GM18517 (cell line): Measurements from ENCODE around the gene HSPA4.
"Not testable (repeated sequence)": the region's sequence is repeated elsewhere in the genome, so short reads cannot be mapped to it uniquely, and the experiment has no call there.

Experiments used
- ATAC-seq: cut with Tn5 transposase; IDR thresholded peaks from one replicate; pipeline ENCODE4 v1.9.1; 2021; ENCODE audit warnings: mild to moderate bottlenecking, moderate library complexity; ENCODE audit not compliant: unreplicated experiment

The HSPA4 gene

DNA sequence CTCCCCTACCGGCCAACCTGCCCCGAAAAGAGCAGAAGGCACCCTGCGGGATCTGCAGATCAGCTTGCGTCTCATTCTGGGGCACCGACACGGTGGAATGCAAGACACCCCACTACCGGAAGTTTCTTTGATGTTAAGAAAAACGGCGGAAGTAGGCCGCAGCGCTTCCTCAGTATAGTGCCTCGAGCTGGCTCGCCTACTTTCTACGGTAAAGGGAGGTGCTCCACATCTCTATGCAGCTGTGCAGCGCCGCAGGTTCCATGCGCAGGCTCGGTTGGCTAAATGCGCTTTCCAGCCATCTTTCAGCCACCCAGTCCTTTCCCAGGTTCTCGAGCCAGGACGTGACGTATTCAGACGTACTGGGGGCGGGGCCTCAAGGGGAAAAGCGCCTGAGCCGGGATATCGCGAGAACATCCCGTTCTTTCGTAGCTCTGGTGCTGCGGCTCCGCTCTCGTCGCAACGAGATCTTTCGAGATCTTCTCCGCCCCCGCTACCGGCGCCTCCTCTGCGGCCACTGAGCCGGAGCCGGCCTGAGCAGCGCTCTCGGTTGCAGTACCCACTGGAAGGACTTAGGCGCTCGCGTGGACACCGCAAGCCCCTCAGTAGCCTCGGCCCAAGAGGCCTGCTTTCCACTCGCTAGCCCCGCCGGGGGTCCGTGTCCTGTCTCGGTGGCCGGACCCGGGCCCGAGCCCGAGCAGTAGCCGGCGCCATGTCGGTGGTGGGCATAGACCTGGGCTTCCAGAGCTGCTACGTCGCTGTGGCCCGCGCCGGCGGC, at the start of gene HSPA4:
Gene HSPA4, plus strand, starts transcription at position 472 of the 775 bp plus-strand sequence. Its CDS starts 238 bp downstream, at position 710.
- ATAC-seq = peak; percentile 77

DNA sequence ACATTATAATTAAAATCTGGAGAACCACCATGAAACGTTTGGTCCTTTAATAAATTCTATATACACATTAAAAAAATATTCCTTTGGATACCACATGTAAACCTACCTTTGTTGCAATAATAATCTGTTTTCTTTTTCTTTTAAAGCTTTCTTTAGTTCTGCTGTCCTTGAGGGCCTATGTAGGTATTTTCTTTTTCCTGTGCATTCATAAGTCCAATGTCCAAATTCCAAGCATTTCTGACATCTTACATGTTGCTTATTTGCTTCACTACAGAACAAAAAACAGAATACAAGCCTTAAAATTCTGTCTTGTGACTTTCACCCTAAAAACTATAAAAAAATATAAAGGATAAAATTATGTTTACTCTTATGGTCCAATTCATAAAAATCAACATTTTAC, 45.2 kb upstream of the HSPA4 start:
- ATAC-seq = no peak

DNA sequence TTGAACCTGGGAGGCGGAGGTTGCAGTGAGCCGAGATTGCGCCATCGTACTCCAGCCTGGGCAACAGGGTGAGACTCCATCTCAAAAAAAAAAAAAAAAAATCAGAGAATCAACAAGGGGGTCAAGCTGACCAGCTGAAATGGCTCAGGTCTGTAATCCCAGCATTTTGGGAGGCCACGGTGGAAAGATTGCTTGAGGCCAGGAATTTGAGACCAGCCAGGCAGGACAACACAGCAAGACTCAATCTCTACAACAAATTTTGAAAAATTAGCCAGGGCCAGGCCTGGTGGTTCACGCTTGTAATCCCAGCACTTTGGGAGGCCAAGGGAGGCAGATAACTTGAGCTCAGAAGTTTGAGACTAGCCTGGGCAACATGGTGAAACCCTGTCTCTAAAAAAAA, 43.4 kb upstream of the HSPA4 start:
- not testable (repeated sequence) for ATAC-seq

DNA sequence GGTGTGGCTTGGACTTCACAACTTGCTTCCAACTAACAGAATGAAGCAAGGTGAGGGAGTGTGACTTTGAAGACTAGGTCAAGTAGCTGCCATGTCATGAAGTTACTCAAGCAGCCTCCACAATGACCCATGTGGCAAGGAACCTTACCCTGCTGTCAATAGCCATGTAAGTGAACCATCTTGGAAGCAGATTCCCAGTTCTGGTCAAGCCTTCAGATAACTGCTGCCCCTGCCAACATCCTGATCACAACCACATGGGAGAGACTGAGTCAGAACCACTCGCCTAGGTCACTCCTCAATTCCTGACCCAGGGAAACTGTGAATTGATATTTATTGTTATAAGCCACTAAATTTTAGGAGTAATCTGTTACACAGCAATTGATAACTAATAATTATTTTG, 36.3 kb upstream of the HSPA4 start:
- no peak for ATAC-seq

DNA sequence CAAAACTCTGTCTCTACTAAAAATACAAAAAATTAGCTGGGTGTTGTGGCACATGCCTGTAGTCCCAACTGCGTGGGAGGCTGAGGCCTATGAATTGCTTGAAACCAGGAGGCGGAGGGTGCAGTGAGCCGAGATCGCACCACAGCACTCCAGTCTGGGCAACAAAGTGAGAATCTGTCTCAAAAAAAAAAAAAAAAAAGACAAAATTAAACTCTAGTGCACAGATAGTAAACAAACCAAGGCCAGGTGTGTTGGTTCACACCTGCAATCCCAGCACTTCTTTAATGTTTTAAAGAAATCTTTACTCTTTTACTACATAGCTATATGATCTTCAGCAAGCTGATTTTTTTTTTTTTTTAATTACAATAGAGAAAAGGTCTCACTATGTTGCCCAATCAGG, 33.8 kb upstream of the HSPA4 start:
- no peak for ATAC-seq

DNA sequence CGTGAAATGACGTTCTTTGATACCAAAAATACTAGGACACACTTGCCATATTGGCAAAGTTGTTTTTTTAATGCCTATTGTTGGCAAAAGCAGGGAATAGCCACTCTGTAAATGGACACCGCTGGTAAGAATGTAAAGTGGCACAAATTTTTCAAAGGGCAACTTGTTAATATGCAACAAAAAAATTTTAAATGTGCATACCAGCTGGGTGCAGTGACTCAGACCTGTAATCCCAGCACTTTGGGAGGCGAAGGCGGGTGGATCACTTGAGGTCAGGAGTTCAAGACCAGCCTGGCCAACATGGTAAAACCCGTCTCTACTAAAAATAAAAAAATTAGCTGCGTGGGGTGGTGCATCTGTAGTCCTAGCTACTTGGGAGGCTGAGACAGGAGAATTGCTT, 32.3 kb upstream of the HSPA4 start:
- not testable (repeated sequence) for ATAC-seq

DNA sequence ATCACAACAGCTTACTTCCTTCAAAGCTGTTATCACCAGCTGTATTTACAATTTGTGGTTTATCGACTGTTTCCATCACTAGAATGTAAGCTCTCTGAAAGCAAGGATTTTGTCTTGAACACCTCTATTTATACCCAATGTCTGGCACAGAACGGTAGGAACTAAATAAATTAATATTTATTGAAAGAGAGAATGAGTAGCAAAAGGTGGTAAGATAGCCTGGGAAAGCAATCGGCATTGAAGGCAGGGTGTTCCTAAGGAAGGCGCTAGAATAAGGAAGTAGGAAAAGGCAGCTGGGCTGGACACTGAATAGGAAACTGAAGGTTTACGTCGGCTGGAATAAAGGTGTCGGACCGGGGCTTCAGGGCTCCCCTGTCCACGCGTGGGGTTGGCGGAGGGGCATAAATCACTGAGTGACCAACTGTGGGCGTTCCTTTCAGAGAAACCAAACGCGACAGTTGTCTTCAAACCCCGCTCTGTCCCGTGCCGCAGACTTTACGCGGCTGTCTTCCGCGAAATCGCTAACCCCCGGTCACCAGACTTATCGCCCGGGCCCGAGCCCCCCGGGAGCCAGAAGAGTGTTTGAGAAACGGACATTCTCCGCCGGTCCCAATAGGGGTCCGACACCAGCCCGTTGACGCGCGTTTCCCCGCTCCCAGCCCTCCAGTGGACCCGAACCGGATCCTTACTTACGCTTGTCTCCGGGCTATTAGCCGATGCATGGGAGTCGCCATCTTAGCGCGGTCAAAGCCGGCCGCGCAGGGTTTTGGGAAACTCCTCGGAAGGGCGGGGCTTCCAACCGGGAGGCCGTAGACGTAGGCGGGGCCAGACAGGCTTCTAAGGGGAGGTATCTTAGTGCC, 25.8 kb upstream of the HSPA4 start, which contains the start of gene ZCCHC10:
Gene ZCCHC10, minus strand, starts transcription at position 746 of the 860 bp plus-strand sequence. Its CDS starts 12 bp downstream, at position 734.
- peak; percentile 84 for ATAC-seq

DNA sequence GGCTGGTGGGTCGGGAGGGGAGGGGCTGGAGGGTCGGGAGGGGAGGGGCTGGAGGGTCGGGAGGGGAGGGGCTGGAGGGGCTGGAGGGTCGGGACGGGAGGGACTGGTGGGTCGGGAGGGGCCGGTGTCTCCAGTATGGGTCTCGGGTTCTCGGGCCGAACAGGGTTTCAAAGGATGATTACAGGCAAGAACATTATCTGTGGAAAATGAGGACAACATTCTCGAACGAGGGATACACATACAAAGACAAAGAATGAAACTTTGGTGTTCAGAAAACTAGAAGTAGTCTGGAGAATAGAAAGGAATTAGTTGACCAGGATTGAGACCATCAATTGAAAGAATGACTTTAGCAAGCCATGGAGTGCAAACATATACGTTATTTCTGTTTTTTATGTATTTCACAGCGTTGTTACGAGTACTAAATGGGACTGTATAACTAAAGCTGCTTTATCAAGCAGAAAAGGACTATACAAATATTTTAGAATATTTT, 25.1 kb upstream of the HSPA4 start:
- ATAC-seq = no peak

DNA sequence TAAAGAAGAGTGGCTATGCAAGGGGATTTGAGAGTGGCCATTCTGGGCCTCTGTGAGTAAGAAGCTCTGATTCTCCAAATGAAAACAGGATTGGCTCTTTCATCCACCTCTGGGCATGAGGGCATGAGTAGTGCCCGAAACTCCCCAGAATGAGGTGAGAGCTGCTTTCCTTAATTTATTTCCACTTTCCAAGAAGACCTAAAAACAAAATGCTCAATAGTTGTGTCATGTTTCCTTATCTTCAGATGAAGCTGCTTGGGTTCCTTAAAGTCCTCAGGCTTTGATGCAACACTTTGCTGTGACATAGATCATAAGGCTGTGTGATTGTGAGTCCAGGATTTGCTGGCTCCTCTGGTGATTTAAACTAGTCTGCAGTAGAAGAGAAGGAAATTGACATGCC, 22.4 kb upstream of the HSPA4 start:
- no peak for ATAC-seq

DNA sequence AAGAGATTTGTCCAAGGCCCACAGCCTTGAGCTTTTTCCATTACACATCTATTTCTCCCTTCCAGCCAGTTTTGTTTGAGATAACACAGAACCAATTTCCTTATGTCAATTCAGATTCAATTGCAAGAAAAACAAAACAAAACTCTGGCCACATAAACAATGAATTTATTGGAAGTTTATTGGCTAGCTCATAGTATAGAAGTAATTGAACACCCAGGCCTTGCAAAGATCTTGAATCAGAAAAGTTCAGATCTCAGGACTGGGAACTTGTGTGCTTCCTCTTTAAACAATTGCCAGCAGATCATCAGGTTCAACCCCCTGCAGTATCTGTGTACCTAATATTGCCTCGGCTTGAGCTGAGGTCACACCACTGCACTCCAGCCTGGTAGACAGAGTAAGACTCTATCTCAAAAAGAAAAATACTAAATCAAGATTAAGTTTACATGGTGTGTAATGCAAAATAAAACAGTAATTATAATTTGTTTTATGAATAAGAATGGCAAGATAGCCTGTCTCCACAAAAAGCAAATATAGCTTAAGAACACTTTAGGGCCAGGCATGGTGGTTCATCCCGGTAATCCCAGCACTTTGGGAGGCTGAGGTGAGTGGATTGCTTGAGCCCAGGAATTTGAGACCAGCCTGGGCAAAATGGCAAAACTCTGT, 21.3 kb upstream of the HSPA4 start:
- ATAC-seq = no peak

DNA sequence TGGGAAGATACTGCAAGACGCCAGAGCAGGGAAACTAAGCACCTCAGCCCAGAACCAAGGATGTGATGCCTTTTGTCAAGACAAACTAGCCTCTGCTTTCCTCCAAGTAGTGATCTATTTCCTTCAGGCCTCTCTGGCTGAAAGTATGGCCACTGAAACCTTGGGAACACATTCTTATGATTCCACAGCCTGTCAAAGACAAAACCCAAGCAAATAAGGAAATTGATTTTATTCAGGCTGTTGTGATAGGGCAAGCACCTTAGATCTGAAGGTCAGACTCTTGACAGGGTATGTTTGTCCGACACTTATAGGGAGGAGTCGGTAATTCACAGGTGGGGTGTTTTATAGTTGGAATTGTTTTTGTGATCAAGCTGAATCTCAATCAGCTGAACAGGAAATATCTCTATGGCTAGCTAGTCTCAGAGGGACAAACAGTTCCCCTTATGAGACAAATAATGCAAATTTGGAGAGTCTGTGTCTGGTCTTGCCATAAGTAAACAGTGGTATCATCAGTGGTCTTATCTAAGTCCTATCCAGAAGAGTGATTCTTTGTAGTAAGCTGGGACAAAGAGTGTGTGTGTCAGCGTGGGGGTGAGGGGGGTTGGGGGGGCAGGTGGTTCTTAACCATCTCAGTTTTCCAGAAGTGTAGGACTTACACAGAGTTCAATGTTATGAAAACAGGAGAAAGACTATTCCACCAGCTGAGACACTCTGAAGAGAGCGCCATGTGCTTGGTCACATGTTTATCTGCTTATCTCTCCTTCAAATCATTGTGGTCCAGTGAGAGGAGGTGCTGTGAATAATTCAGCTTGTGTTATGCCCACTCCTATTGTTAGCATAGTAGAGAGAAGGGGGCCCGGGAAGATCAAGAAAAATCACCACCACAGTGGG, 18.7 kb upstream of the HSPA4 start:
- peak; percentile 53 for ATAC-seq

DNA sequence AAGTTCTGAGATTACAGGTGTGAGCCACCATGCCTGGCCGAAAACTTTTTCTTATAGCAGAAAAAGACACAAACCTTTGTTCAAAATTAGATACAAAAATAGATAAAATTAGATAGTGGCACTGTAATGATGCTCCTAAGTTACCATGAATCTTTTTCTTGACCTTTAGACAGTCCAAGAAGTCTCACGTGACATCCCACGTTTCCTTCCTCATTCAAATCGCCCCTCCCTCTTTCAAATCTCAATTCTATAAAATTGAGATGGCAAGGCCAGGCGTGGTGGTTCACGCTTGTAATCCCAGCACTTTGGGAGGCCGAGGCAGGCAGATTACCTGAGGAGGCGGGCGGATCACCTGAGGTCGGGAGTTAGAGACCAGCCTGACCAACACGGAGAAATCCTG, 17.7 kb upstream of the HSPA4 start:
- ATAC-seq = no peak

DNA sequence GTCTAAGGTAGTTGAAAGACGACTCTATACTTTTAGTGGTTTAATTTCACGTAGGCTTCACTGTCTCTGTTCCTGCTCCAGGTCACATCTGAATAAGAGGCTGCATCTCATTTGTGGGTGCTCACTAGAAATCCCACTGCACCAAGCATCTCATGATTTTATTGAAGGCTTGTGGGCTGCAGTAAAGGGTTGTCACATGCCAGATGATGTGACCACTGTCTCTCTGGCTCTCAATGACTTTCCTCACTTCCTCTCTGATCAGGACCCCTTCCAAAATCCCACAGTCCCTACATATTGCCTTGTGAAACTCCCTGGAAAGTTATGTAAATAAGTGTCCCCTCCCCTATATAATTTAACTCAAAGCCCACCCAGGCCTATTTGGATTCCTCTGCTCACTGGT, 16.6 kb upstream of the HSPA4 start:
- ATAC-seq = no peak

DNA sequence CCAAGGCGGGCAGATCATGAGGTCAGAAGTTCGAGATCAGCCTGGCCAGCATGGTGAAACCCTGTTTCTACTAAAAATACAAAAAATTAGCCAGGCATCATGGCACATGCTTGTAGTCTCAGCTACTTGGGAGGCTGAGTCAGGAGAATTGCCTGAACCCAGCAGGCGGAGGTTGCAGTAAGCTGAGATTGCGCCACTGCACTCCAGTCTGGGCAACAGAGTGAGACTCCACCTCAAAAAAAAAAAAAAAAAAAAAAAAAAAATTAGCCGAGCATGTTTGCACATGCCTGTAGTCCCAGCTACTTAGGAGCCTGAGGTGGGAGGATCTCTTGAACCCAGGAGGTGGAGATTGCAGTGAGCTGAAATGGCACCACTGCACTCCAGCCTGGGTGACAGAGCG, 15.1 kb upstream of the HSPA4 start:
- ATAC-seq = not testable (repeated sequence)

DNA sequence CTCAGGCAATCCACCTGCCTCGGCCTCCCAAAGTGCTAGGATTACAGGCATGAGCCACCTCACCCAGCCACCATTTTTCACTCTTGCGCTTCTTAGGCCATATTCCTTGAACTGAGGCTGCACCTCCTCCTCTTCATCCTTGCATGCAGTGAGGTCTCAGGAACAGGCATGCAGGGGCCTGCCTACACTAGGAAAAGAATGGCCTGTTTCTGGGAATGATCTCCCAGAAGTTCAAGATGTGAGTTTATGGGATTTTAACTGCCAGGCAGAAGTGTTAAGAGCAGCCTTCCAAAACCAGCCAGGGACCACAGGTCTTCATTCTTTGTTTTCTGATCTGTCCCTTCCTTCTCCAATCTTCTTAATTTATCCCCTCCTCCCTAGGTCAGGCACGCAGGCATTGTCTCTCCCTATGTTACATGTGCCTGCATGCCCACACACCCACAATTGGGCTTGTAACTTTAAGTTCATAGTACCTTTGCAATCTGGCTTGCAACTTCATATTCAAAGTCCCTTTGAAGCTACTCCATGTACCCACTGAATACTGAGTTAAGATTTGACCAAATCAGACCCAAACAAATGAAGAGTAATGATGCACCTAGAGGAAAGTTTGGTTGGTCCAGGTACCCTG, 10.5 kb upstream of the HSPA4 start:
- ATAC-seq = no peak

DNA sequence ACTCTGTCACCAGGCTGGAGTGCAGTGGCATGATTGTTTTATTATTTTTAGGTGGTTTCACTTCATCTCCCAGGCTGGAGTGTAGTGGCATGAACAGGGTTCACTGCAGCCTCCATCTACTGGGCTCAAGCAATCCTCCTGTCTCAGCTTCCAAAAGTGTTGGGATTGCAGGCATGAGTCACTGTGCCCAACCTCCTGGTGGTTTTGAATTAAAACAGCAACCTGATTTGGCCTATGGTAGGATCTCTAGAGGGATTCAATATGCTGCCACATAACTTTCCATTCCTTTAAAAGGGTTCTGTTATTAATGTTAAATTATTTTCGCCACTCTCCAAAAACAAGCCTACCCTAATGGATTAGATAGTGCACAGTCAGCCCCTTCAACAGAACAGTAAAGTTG, 9.9 kb upstream of the HSPA4 start:
- ATAC-seq = no peak

DNA sequence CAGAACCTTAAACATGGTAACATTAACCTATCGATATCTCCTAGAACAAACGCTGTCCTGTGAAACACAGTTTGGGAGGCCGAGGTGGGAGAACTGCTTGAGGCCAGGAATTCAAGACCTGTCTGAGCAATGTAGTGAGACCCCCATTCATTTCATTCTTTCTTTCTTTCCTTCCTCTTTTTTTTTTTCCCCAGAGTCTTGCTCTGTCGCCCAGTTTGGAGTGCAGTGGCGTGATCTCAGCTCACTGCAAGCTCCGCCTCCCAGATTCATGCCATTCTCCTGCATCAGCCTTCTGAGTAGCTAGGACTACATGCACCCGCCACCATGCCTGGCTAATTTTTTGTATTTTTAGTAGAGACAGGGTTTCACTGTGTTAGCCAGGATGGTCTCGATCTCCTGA, 5.3 kb upstream of the HSPA4 start:
- not testable (repeated sequence) for ATAC-seq

DNA sequence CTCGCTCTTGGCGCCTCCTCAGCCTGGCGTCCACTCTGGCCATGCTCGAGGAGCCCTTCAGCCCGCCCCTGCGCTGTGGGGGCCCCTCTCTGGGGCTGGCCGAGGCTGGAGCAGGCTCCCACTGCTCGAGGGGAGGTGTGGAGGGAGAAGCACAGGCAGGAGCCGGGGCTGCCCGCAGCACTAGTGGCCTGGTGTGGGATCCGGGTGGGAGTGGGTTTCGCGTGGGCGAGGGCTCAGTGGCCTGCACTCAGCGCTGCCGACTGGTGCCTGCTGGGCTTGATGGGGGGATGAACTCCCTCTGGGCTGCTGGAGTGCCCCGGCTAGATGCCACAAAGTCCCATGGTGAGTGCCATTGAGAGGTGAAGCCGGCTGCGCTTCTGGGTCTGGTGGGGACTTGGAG, 4.4 kb upstream of the HSPA4 start:
- ATAC-seq = no peak

DNA sequence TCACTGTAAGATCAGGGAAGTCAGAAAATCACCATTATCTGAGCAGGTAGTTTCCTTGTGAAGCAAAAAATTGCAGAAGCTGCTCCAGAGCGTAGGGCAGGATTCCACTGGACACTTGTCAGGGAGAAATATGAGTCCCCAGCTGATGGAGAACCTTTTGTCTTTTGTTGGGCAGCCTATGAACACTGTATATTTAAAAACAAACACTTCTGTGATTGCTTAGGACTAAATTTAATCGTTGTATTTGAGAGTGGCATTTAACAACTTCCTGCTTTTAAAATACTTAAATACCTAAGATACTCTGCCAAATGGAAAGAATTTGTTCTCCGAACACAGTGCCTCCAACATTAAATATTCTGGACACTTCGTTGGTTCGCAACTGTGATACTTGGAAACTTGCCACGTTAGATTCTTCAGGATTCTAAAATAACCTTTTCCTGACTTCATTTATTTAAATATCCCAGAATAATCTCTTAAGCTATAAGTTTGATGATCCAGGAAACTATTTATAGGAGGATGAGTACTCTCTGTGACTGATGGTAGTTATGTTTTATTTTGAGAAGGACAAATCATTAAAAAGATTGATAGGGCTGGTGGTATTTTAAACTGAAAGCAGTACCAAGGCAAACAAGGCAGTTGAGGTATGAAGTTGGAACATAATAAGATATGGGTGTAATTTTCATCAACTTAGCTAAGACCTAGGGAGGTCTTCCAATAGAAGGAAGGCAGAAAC, 2.7 kb upstream of the HSPA4 start:
- no peak for ATAC-seq
